NCI-H446 (cell line): ENCODE measurements around the gene BACH2.

ENCODE experiments used
- DNase-seq, 2 experiments: peaks; one replicate each; lab custom pipeline; 2025; lab: John Stamatoyannopoulos, UW

Gene BACH2

DNA sequence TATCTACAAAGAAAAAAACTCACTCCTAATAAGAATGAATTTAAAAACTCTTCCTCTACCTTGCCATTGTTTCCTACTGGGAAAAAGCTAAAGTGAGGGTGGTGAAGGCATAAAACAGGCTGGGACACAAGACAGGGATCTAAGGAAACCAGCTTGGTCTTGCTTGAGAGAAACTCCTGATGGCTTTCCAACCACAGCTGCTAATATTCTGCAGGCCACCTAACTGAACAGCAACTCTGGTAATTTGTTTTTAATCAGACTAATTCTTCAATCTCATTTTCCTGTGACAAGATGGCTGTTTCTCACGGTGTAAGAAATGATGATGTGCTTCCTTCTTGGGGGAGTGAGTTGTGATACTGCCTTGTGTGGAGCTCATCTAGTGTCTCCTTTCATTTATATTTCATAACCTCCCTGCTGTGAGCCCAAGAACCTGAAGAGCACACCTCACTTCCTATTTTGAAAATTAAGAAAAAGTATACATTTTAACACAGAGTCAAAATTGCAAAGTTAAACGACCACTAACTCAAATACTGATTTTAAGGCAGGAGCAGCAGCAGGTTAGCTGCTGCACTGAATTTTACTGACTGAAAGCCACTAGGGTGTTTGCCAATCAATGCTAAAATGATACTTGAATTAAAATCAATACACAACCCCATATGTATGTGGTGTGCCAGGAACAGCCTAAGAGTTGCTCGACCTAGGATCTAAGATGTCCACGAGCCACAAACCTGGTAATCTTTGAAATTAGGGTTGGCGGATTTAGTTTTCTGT lies 58.0 kb downstream of the BACH2 start:
- DNase-seq: no peak

DNA sequence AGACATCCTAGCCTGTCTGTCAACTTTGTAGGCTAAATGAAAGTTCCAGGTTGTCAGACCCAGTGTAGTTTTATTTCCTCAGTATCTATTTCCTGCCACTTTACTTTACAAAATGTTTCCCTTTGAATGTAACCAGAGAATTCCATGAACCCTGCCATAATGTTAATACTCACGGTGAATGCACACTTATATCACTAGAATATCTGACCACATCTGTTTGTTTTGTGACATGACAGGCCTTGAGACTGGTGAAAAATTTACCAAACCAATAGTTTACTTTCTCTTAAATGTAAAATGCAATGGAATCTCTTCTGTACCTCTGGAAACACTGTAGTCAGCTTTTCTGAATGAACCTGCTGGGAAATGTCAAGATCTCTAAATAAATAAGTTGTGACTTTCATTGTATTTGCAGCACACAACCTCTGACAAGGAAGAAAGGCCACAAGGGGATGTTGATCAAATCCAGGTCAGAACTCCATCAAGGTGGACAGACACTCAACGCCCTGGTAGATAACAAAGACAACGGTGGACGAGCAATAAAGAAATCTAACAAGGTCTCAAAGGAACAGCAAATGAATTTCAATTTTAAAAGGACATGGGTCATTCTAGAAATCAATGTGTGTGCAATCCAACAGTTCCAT lies 59.2 kb downstream of the BACH2 start:
- DNase-seq: no peak

DNA sequence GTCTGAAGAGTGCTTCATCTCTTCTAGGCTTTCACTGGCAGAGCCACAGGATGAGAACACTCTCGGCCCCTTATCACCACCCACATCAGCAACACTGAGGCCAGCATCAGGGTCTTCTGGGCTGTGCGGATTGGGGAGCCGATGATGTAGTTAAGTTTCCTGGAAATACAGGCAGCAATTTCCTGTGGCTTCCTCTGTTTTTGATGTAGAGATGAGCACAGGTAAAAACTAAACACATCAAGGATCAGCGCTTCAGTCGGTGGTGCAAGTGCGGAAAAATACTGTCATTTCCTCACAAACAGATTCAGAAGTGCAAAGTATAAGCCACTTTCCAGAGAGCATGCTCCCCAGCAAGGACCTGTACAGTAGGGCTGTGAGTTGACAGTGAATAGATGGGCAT lies 62.6 kb downstream of the BACH2 start:
- DNase-seq: no peak

DNA sequence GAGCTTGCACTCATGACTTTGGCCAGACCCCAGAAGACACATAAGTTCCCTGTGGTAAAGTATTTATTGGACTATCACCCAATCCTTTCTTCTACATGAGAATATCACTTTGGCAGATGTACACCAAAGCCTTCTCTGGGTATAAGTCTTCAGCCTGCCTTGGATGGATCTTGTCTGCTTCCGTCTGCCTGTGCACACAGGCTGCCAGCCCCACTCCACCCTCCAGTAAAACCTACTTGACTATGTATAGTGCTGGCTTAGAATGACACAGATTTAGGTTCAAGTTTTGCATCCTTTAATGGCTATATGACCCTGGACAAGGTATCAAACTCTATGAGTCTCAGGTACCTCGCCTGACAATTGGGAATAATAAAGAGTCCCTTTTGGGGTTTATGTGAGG lies 63.4 kb downstream of the BACH2 start:
- no peak for DNase-seq

DNA sequence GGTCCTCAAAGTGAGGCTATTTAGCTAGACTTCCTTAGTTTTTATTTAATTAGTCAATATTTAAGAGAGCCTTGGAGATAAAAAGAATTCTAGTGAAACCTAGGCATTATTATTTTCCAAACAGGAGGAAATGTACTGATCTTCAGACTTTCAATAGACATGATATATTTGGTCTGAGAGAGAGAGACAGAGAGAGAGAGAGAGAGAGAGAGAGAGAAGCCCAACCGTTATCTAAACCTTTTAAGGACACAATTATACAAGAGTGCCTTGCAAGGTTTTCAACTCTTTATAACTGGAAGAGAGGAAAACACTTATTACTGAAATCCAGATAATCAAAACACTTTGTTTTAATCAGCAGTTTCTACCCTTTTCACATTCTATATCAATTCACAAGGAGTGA lies 64.8 kb downstream of the BACH2 start:
- DNase-seq: no peak

DNA sequence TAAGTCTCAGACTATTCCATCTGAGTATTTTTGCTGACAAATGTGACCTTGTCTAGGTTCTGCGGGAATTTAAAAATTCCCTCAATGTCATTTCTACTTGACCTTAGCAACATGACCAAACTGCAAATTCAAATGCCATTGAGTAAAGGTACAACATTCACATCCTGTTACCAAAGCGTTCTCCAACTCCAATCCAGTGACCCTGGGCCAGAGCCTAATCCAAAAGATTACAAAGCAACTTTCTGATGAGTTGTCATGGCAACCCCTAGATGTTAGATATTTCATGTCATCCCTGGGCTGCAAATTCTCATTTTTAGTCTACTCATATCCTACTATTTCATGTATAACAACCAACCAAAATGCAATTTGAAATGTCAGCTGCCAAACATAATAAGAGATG lies 65.3 kb downstream of the BACH2 start:
- DNase-seq: no peak

DNA sequence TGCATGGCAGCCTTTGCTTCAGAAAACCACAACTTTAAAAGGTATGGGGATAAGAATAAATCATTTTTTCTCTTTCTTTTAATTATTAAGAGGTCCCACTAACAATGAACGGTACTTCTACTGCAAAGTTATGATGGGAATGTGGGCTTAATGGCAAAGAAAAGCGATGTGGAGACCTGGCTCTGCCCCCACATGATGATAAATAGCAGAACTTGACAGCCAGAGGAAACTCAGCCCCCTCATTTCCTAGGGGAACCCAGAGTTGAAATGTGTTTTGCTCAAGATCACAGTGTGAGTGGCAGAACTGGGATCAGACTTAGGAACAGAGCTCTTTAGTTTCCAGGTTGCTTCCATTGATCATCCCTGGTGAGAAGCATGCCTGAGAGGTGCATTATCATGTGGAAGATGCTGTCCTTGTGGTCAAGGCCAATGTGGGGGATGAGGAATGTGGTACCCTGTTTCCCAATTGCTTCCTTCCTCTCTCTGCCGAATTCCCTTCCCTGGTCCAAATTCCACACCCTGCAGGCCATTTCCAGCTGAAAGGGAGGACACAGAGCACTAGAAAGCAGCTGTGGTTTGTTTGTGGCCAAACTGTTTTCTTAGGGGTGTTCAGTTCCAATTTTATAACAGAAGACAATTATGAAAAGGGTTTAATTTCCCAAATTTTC lies 66.0 kb downstream of the BACH2 start:
- no peak for DNase-seq

DNA sequence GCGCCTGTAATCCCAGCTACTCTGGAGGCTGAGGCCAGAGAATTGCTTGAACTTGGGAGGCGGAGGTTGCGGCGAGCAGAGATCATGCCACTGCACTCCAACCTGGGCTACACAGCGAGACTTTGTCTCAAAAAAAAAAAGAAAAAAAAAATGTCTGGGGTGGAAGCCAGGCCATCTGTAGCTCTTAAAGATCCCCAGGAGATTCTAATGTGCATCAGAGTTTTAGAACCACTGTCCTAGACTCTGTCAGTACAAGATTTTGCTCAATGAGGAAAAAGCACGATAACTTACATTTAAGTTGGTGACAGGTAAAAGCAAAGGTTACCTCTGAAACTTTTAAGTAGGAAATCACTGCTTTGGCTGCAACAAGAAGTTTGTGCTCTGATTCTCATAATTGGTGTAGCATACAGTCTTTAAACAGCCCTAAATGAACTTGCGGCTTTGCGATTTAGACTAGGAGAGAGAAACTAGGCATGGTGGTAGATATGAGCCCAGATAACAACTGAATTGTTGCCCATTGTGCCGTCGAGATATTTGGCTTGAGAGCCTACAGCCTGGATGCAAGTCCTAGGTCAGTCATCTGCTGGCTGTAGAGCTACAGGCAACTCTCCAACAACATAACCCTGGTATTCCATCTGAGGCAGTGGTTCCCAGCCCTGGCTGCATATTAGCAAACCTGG lies 67.2 kb downstream of the BACH2 start:
- DNase-seq: peak in 1 of 2 experiments; percentile 26

DNA sequence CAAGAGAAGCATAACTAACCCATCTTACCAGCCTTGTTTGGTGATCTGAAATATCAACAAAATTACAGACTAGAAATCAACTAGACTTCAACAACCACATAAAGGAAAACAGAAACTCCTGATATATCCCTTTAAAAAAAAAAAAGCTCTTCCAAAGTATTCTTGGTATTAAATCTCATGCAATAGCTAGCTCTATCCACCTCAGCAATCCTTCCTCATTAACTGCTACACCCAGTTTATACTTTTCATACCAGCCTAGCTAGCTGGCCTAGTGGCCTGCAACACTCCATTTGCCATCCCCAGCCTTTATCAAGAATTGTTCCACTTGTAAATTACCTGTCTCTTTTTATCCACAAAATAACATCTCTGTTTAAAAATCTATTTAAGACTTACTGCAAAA lies 69.0 kb downstream of the BACH2 start:
- DNase-seq: no peak

DNA sequence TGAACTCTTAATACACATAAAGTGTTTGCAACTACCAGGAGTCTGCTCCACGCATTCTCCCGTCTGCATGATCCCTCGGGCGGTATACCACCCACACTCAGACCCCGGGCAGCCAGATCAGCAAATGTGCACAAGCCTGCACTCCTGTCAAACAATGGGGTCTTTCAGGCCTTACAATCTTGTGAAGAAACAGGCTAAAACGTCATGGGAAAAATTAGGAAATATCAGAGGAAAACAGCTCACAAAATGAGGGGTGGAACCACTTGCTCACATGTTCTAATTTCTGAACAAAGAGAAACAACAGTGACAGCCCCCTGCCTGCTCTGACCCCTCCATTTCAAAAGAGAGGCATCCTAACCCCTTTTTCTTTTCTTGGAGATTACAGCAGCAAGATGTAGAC lies 69.4 kb downstream of the BACH2 start:
- no peak for DNase-seq

DNA sequence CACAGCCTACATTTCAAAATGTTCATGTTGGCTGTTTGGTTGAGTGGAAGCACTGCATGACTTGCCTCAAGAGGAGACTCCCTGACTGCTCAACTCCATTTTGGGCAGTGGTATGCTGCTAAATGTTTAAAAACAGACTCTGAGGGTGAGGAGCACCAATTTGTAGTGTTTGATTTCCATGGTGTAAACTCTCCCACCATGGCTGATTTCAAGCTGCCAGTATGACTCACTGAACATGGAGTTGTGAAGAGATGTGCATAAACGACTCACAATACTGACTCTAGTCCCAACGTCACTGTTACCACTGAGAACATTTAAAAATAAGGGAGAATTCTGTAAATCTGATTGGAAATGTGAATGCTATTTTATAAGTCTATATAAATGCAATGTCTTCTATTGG lies 70.4 kb downstream of the BACH2 start:
- DNase-seq: no peak

DNA sequence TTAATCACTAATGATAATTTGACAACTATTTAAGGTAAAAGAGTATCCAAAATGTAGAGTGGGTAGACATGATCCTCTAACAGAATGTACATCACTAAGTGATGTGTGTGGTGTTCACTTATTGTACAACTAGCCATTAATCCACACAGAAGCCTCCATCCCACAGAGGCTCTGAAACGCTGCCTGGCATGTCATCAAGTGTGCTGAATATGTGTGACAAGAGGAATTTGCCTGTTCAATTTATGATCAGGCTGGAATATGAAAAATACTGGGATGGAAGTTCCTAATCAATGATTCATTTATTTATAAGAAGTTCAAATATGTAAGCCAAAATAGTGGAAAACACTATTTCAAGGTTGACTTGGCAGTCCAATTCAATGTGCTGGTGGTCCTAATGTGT lies 72.4 kb downstream of the BACH2 start:
- no peak for DNase-seq

DNA sequence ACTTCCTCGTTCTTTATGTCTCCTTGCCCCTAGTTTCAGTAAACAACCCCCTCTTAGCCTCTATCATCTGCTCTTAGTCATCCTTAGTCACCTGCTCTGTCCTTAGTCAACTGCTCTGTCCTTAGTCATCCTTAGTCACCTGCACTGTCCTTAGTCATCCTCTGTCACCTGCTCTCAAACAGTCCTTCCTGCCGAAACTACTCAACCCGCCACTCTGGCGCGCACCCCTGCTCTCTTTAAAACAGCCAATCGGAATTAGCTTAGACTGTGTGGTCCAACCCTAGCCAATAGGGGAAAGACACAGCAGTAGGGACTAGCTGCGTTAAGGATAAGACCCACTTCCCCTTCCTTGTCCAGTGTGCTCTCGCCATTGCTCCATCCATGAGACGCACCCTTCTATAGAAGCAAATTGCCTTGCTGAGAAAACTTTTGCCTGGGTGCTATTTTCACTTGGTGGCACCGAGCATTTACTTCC lies 73.9 kb downstream of the BACH2 start:
- DNase-seq: no peak

DNA sequence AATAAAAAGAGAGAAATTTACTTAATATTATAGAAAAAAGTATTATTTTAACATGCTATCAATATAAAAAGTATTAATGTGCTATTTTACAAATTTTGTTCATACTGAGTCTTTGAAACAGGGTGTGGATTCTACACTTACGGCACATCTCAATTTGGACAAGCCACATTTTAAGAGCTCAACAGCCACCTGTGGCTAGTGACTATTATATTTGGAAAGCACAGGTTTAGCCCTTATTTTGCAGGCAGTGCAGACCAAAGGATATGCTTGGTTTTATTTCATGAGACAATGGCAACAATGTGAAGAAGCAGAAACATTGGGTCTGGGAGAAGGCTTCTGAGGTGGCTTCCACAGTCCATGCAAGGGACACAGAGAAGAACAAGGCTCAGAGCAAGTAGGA lies 74.6 kb downstream of the BACH2 start:
- DNase-seq: no peak

DNA sequence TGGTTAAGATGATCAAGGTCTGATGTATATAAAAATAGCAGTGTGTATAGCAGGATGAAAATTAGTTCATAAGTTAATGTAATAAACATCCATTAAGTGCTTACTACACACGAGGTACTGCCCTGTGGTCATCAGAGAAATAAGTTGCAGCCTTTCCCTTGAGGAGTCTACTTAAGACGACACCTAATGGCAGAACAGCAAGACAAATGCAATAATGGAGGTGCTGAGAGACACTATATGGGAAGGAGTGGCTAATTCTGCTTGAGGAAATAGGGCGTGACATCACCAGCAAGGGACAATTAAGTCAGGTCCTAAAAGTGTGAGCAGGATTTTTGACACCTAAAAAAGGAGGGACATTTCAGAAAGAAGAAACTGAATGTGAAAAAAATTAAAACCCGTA lies 75.2 kb downstream of the BACH2 start:
- DNase-seq: no peak

DNA sequence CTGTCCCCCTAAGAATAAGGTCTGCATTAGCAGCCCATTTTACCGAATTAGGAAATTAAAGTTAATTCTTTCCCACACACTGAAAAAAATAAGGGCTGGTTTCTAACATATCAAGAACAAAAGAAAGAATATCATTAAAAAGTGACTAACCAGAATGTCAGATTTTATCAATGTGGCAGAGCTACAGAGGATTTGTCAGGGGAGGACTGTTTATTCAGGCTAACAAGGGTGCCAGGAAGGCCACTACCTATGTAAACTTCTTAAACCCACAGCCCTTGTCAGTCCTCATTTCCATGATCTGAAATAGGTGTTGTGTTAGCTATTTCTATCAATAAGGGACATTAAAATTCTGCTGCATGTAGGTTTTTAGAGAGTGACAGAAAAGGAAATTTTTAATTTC lies 76.4 kb downstream of the BACH2 start:
- DNase-seq: no peak

DNA sequence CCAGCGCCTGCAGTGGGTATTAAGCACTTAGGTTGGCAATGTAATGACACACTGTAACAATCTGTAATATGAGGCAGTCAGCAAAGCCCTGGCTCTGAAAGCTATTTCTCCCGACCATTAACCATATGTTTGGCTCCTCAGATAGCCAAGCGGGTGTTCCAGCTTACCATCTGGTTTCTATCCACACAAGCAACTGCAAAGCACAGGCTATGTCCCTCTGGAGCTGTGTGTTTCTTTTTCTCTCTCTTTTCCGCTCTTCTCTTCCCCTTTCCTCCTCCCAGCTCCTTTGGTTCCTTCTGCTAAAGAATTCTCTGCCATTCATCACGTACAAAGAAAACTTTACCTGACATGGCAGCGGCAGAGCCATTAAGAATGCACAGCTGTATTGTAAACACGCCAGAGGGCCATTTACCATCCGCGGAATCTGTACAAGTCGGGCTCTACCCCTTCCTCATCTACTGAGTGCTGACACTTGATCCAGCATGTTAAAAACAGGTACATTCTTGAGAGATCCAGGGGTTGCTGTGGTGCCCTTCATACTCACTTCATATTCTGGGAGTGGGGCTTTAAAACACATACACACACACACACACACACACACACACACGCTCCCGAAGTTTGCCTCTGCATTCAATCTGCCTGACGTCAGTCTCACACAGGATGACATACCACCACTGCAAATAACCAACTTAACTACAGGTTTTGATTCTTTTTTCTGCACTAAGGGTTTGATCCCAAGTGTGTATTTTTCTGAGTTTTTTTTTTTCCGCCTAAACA lies 77.2 kb downstream of the BACH2 start:
- peak; percentile 86 to 93 for DNase-seq

DNA sequence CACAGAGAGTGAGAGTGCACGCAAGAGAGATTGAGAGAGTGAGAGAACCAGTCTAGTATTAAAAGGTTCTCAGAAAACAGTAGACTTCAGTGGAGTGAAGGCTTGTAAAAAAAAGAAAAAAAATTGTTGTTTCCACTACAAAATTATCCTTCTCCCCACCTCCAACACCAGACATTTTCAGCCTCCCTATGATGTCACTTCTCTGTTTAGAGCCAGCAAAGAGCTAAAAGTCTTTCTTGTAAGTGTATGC lies 77.8 kb downstream of the BACH2 start:
- no peak for DNase-seq

DNA sequence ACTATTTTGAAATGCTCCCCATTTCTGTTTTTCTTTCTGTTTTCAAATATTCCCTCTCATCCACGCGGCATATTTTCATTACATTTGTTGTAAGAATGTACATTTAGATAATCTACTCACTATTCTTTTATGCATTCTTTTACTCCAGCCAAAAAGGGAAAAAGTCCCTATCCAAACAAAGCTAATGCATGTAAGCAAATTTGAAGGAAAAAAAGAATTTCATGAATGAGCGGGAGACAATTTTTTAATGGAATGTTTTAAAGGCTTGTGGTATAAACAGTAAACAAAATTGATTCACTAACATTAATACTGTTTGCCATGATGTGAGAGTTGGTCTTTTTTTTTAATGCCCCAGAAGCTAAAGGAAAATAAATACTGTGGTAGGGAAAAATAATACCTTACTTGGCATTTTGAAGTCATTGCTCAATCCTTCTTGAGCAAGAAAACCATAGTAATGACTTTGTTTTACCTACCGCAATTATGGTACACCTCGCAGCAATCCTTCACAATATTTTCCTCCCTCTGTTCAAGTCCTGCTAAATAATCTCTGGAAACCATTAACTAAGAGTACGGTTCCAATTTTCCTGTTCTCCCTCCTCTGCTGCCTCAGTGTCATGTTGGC lies 79.0 kb downstream of the BACH2 start:
- DNase-seq: no peak

DNA sequence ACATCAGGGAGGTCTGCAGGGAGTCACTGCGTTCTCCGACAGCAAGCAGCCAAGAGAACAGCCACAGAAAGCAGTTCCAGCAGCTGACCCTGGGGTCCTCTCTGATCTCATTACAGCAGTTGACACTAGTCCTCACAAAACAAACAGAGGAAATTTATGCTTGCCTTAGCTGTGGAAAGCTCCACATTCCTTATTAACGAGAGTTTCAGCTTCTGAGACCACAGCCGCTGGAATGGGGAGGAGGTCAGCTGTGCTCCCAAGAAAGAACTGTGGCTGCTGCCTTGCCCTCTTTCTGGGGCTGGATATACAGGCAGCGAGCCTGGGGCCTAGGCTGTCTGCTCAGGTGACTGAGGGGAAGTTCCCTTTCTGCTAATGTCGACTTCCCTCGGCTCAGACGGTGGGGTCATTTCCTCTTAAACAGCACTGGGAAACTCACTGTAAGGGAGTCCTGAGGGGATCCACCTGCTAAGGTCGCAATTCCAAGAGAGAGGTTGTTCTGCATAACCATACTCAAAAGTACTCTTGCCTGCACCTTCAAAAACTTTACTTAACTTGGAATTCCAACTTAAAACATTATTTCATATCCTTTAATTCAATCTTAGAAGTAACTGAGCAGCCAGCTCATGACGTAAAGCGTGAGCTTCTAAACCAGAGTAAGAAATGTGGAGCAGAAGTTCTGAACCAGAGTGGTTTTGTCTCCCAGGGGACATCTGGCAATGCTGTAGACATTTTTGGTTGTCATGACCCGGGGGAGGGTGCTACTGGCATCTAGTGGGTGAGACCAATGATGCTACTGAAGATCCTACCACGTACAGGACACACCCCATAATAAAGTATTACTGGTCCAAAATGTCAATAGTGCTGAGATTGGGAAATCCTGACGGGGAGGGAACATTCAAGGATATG lies 80.3 kb downstream of the BACH2 start:
- no peak for DNase-seq

DNA sequence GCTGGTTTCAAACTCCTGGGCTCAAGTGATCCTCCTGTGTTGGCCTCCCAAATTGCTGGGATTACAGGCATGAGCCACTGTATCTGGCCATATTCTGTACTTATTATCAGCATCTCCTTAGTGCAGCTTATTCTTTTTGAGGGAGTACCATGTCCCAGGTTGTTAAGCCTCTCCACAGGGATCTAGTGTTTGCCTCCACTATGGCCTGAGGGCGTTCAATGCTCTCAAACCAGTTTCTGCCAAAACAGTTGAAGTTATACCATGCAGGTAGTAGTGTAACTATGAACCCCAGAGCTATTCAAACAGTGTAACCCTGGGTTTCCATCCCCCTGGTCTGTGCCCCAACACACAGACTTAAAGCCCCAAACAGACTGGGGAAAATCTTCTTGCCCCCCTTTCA lies 81.7 kb downstream of the BACH2 start:
- no peak for DNase-seq
